HCT116 (cell line): ENCODE results near the gene CD84.

Experiments used
- CTCF ChIP-seq, 3 experiments: fragments of 200-600 bp in 1 of 3; sonication (generic) in 1 of 3; IDR thresholded peaks in 2 of 3; conservative IDR thresholded peaks in 1 of 3; 2 replicates each; pipeline ENCODE4 v1.5.1; 2012 to 2017; ENCODE audit warnings: low read depth in 2 of 3, low read length in 2 of 3, antibody characterized with exemption in 1 of 3, borderline replicate concordance in 1 of 3, control low read depth in 1 of 3, mild to moderate bottlenecking in 1 of 3, mixed read lengths in 1 of 3, mixed run types in 1 of 3, moderate library complexity in 1 of 3; ENCODE audit not compliant: insufficient read depth in 1 of 3
- EZH2 ChIP-seq: fragments of 200-600 bp; sonication (generic); IDR thresholded peaks from 2 replicates; pipeline ENCODE4 v1.6.1; 2017; ENCODE audit warnings: antibody characterized with exemption, mixed run types
- FOSL1 ChIP-seq: IDR thresholded peaks from 2 replicates; pipeline ENCODE4 v1.6.1; 2012; ENCODE audit warnings: low read depth
- JUND ChIP-seq: IDR thresholded peaks from 2 replicates; pipeline ENCODE4 v1.6.1; 2012
- MAX ChIP-seq: IDR thresholded peaks from 2 replicates; pipeline ENCODE4 v1.6.1; 2012
- POLR2A ChIP-seq: IDR thresholded peaks from 2 replicates; pipeline ENCODE4 v1.7.0; 2011; ENCODE audit warnings: borderline replicate concordance; ENCODE audit not compliant: insufficient read depth, insufficient read length; ENCODE audit errors: extremely low read depth
- RAD21 ChIP-seq: IDR thresholded peaks from 2 replicates; pipeline ENCODE4 v1.6.1; 2012; ENCODE audit warnings: low read depth, mild to moderate bottlenecking
- SRF ChIP-seq: IDR thresholded peaks from 2 replicates; pipeline ENCODE4 v1.6.1; 2012; ENCODE audit warnings: low read depth
- ZBTB33 ChIP-seq: IDR thresholded peaks from 2 replicates; pipeline ENCODE4 v1.6.1; 2011; ENCODE audit warnings: mild to moderate bottlenecking, low read length, moderate library complexity; ENCODE audit not compliant: insufficient replicate concordance; ENCODE audit errors: extremely low read depth

GRCh38 chr1:160620942-160621632 lies 41.8 kb upstream of the CD84 start:
- TF ChIP-seq CTCF (IDR thresholded peaks at IDR 0.05 in 2 of 3, conservative IDR thresholded peaks at IDR 0.05 in 1 of 3; ENCODE audit: borderline replicate concordance in 1 of 3, insufficient read depth in 1 of 3, low read depth in 2 of 3, low read length in 2 of 3) (no peak), MAX (no peak), SRF (no peak), EZH2 (no peak), ZBTB33 (no peak), RAD21 (no peak), JUND (no peak), POLR2A (no peak), FOSL1 (no peak)
